Measurements from ENCODE around the gene PTPRD. TPM values are rescaled to one million over a fixed set of nuclear protein-coding genes. Genes with fewer than 3 reads are reported as not detected.

The PTPRD gene
- total RNA-seq, 1 experiment from 2014 or later: not detected

GRCh38 chr9:10586407-10586806 is 26.4 kb downstream of the PTPRD start:
- Mint-ChIP-seq H3K36me3 (ENCODE audit: insufficient read depth, unreplicated experiment) (no peaks in the 10 kb centered on the region), H3K4me1 (ENCODE audit: insufficient read depth, unreplicated experiment) (no peaks in the 10 kb centered on the region), H3K4me3 (ENCODE audit: unreplicated experiment) (no peak overlapping the region), H3K9me3 (ENCODE audit: unreplicated experiment) (peaks cover 8% of the 10 kb centered on the region), H3K27ac (ENCODE audit: low read depth, unreplicated experiment) (no peak overlapping the region), H3K27me3 (ENCODE audit: insufficient read depth, unreplicated experiment) (peaks cover 77% of the 10 kb centered on the region)
- no peak for TF ChIP-seq CTCF (IDR thresholded peaks at IDR 0.05; ENCODE audit: unreplicated experiment)
- intact Hi-C loops (cut with micrococcal nuclease): no loop called here
- BruUV-seq (replicated peaks): no TSS peak
- CTCF ChIA-PET: no interaction called here
- POLR2A ChIA-PET: no interaction called here
- DNase-seq (ENCODE audit: unreplicated experiment): no peak

- intact Hi-C loops (cut with micrococcal nuclease): no loop called here
- Mint-ChIP-seq H3K27me3 (ENCODE audit: insufficient read depth, unreplicated experiment) (peaks cover 31% of the 10 kb centered on the region), H3K9me3 (ENCODE audit: unreplicated experiment) (no peaks in the 10 kb centered on the region), H3K36me3 (ENCODE audit: insufficient read depth, unreplicated experiment) (no peaks in the 10 kb centered on the region), H3K27ac (ENCODE audit: low read depth, unreplicated experiment) (no peak overlapping the region), H3K4me1 (ENCODE audit: insufficient read depth, unreplicated experiment) (no peaks in the 10 kb centered on the region), H3K4me3 (ENCODE audit: unreplicated experiment) (no peak overlapping the region)
- TF ChIP-seq CTCF (IDR thresholded peaks at IDR 0.05; ENCODE audit: unreplicated experiment): no peak
- no TSS peak for BruUV-seq (replicated peaks)
- no peak for DNase-seq (ENCODE audit: unreplicated experiment)
- POLR2A ChIA-PET: no interaction called here
- CTCF ChIA-PET: no interaction called here
Observed at GRCh38 chr9:10571699-10572098, 41.1 kb downstream of the PTPRD start.

- BruUV-seq (replicated peaks): no TSS peak
- ChIA-PET CTCF (no interaction called here), POLR2A (no interaction called here)
- Mint-ChIP-seq H3K4me1 (ENCODE audit: insufficient read depth, unreplicated experiment) (peaks cover 4% of the 10 kb centered on the region), H3K4me3 (ENCODE audit: unreplicated experiment) (no peak overlapping the region), H3K36me3 (ENCODE audit: insufficient read depth, unreplicated experiment) (no peaks in the 10 kb centered on the region), H3K27me3 (ENCODE audit: insufficient read depth, unreplicated experiment) (no peaks in the 10 kb centered on the region), H3K27ac (ENCODE audit: low read depth, unreplicated experiment) (no peak overlapping the region), H3K9me3 (ENCODE audit: unreplicated experiment) (no peaks in the 10 kb centered on the region)
- no peak for DNase-seq (ENCODE audit: unreplicated experiment)
- intact Hi-C loops (cut with micrococcal nuclease): no loop called here
- TF ChIP-seq CTCF (IDR thresholded peaks at IDR 0.05; ENCODE audit: unreplicated experiment): no peak
Observed at GRCh38 chr9:10566848-10567247, 46.0 kb downstream of the PTPRD start.

- intact Hi-C loops (cut with micrococcal nuclease): no loop called here
- no TSS peak for BruUV-seq (replicated peaks)
- ChIA-PET POLR2A (interaction anchor here (0.7 kb wide), 1 partner anchor 173 kb away, joined by 3 read pairs; no protein-coding TSS in a partner anchor), CTCF (no interaction called here)
- H3K36me3 Mint-ChIP-seq (ENCODE audit: insufficient read depth, unreplicated experiment): no peaks in the 10 kb centered on the region
- DNase-seq (ENCODE audit: unreplicated experiment): peak; percentile 27
- H3K27me3 Mint-ChIP-seq (ENCODE audit: insufficient read depth, unreplicated experiment): peaks cover 11% of the 10 kb centered on the region
- no peak for TF ChIP-seq CTCF (IDR thresholded peaks at IDR 0.05; ENCODE audit: unreplicated experiment)
- no peak overlapping the region for H3K4me3 Mint-ChIP-seq (ENCODE audit: unreplicated experiment)
- H3K4me1 Mint-ChIP-seq (ENCODE audit: insufficient read depth, unreplicated experiment): peaks cover 4% of the 10 kb centered on the region
- no peaks in the 10 kb centered on the region for H3K9me3 Mint-ChIP-seq (ENCODE audit: unreplicated experiment)
- H3K27ac Mint-ChIP-seq (ENCODE audit: low read depth, unreplicated experiment): peak overlapping the region; percentile 49
Observed at GRCh38 chr9:10562581-10563343, 50.0 kb downstream of the PTPRD start.
